HG03280 (cell line): ENCODE measurements around the gene PSTPIP2.
"Not testable (repeated sequence)": the region's sequence is repeated elsewhere in the genome, so short reads cannot be mapped to it uniquely, and the experiment has no call there.

Source experiments
- ATAC-seq: cut with Tn5 transposase; IDR thresholded peaks from one replicate; pipeline ENCODE4 v1.9.1; 2021; ENCODE audit warnings: mild to moderate bottlenecking, moderate library complexity; ENCODE audit not compliant: unreplicated experiment

The PSTPIP2 gene

DNA sequence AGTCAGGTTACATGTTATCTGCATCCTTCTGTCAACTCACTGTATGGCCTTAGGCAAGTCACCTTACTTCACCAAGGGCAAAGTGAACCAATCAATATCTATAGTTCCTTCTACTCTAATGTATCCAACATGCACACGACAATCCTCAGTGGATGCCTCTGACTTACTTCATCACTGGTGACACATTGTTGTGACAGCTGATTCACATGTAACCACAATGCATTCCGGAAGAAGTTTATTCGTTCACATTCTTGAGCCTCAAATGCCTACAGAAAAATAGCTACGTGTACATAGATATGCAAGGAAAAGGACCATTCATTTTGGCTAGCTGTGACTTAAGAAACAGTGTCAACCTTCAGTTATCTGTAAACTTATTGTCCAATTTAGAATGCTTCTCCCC is 78.6 kb downstream of the PSTPIP2 start:
- no peak for ATAC-seq

DNA sequence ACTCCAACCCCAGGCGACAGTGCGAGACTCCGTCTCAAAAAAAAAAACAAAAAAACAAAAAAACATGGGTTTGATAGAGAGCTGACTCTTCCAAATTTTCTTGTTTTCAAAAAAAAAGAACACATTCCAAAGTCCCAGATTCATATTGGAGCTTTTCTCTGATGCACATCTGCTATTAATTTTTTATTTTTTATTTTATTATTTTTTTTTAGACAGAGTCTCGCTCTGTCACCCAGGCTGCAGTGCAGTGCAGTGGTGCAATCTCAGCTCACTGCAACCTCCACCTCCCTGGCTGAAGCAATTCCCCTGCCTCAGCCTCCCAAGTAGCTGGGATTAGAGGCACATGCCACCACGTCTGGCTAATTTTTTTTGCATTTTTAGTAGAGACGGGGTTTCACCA is 79.5 kb downstream of the PSTPIP2 start:
- ATAC-seq = not testable (repeated sequence)

DNA sequence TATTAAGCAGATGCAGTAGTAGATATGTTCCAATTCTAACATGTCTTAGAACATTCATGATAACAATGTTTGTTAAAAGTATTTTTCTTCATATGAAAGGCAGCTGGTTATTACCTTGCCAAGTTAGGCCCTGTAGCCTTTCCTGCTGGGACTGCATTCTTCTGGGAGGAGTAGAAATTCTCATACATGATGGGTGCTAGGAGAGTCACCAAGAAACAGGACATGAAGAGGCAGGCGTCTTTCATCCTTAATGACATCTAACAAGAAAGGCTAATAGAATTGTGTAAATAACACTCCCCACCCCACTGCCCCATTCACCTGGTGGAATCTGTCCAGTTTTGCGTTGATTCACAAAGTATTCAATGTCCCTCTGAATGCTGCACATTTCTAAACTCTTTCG is 80.3 kb downstream of the PSTPIP2 start:
- ATAC-seq = no peak

DNA sequence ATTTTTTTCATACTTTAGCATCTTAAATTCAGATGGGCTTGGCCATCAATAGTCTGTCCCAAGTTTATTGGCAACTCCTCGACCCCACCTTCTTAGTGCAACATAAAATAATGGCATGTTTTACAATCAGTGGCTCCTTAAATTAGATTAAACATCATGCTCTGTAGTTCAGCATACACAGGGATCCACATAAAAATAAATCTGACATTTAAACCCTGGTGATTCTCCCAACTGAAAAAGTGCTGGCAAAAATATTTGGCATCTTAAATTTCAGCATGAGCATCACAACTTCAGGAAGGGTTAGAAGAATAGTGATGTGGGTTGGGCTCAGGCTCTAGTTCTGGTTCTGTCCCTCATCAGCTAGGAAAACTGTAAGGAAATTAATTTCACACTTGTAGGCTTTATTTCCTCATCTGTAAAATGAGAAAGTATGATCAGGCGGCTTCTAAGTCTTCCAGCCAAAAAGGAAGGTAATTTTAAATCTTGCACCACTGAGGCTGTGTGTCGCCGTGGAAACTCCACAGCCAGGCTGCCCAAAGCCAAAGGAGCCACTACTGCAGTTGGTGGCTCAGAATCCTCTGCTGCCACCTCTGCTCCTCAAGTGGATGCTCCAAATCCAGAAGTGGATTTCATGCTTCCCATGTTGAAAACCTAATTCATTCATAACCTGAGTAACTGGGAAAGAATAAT is 87.4 kb downstream of the PSTPIP2 start:
- ATAC-seq = no peak

DNA sequence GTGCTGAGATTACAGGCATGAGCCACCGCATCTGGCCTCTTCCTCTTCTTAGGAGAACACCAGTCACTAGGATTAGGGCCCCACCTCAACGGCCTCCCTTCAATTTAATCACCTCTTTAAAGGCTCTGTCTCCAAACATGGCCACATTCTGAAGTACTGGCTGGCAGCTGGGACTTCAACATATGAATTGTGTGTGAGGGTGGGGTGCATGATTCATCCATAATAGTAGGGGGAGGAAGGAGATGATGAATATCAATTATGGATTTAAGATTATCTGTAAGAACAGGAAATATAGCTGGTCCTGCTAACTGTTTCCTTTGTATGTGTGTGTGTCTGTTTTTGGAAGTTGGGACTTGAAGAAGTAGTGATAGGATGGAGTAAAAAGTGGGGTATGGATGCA is 90.2 kb downstream of the PSTPIP2 start:
- ATAC-seq = no peak

DNA sequence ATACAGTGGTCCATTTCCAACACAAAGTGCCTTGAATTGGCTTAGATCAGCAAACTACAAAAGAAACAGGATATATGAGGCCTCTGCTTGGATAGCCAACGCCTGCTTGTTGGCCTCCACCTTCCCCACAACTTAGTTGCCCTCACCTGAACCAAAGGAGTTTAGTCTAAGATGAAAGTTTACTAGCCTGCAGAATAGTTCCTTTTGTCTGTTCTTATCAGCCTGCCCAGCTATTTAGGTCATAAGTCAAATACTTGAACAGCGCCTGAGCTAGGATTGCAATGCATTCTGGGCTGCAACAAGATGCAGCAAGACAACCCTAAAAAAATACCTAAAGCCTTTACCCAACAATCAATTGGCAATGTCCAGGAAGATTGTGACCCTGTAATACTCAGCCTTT is 91.8 kb downstream of the PSTPIP2 start:
- ATAC-seq = no peak

DNA sequence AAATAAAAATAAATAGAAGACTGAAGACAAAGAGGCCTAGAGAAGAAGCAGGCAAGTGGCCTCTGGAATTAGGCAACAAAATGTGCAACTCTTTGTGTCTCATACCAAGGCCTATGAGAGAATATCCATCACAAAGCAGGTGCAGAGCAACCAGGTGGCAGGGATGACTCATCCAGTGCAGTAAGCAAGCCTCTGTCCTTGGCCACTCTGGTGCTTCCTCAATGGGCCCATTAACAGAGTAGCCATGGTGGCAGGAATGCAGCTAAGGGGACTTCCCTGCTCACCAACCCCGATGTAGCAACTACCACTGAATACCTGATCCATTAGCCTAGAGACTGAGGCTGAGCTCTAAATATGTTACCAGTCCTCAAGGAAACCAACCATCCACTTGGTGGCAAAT is 94.0 kb downstream of the PSTPIP2 start:
- no peak for ATAC-seq

DNA sequence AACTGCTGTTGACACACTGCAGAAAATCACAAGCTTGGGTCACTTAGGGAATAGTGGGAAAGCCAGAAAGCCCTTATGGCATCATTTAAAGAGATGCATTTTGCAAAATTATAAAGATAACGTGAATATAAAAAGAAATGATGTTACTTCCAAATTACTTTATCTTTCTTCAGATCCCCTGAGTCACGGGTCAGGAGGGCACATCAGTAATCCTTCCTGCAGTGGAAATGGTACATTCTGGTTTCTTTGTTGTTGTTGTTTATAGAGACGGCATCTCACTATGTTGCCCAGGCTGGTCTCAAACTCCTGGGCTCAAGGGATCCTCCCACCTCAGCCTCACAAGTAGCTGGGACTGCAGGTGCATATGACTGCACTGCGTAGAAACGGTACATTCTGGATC is 95.1 kb downstream of the PSTPIP2 start:
- ATAC-seq = no peak

DNA sequence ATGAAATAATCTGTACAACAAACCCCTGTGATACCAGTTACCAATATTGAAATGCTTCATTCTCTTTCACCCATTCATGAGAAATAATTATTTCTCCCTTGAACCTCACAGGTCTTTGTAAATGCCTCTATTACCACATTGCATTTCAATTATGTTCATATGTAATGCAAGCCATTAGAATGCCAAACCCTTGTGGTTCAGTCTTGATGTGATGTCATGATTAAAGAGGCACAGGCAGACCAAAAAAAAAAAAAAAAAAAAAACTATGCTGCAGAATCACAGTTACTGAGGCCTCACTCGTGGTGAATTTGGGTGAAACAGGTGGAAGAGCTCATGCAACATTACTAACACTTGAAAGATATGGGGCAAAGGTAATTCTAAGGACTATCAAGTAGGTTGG is 95.5 kb downstream of the PSTPIP2 start:
- no peak for ATAC-seq

DNA sequence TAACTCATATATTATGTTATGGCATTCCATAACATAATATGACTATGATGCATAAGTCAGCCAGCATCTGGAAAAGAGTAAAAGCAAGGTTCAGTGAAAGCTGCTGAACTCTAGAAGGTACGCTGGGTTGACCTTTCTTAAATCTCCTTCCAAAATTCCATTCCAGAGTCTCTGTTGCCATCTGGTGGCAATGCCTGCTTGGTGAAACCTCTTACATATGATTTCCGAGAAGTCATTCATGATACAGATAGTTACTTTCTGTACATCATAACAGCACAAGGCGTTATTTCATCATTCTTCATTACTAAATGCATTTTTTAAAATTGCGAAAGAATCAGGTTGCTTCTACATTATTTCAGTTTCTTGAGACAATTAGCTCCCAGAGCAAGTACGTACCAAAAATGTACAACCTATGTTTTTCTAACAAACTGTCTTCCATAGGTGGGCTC is 97.9 kb downstream of the PSTPIP2 start:
- no peak for ATAC-seq

DNA sequence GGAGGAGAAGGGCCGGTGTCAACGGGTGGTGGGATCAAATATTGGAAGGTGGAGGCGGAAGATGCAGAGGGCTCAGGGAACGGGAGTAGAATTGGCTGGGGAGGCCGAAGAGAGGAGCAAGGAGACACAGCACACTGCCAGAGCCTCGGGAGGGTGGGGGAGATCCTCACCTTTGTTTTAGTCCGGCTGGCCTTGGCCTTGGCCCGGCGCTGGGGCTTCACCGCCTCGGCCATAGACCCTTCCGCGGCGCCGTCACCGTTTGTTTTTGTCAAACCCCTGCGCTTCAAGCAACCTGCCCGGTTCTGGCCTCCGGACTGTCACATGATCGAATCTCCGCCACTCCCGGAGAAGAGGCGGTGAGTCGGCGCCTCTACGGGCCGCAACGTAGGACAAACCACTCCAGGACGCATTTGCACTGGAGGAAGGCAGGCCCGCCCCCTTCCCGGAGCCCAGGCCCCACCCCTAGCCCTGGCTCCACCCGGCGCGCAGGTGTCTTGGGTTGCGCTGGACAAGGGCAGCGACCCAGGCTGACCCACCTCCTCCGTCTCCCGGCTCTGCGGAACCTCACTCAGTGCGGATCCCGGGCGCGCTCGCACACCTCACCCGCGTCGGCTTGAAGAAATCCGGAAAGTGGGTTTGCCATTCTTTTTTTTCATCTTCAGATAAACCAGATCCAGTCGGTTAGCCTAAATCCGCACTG is 104.9 kb downstream of the PSTPIP2 start, which contains the start of gene EPG5:
Gene EPG5, minus strand, starts transcription at position 323 of the 700 bp plus-strand sequence. Its CDS starts 90 bp downstream, at position 233.
- ATAC-seq = peak; percentile 98

DNA sequence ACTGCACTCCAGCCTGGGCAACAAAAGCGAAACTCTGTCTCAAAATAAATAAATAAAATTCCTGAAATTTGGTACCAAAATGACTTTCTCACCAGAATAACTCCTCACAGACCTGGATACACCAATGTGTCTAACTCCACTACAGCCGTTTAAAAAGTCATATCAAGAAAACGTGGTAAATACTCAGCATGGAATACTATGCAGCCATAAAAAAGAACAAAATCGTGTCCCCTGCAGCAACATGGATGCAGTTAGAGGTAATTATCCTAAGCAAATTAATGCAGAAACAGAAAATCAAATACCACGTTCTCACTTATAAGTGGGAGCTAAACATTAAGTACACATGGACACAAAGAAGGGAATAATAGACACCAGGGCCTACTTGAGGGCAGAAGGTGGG is 107.1 kb downstream of the PSTPIP2 start:
- ATAC-seq = not testable (repeated sequence)

DNA sequence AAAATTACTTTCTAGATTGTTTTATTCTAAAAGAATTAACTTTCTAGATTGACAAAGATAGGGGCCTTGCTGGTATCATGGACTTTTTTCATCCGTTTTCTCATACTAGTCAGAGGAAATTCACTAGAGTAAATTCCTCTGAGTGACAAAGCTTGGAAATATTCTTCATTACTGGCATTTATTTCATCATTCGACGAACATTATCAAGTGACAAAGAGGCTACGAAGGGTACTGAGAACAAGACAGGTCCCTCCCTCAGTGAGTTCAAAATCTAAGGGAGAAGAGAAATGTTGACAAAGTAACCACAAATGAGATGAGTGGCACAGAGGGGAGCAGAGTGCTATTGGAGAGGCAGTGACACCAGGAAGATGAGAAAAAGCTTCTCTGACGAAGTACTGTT is 109.2 kb downstream of the PSTPIP2 start:
- no peak for ATAC-seq

DNA sequence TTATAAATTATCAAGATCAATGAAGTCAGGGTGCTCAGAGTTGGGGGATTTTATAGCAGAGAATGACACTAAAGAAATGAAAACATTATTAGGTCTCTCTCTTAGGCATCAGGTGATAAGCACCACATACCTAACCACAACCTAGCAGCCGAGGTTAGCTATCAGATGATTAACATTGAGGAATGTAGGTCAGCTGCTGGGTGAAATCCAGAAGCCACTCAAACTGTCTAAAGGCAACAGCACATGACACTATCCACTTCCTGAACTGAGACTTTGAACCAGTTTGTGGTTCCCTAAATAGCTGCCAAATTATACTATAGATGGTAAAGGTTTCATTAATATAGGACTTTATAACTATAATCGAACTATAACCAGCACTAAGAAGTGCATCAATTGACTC is 109.6 kb downstream of the PSTPIP2 start:
- no peak for ATAC-seq

DNA sequence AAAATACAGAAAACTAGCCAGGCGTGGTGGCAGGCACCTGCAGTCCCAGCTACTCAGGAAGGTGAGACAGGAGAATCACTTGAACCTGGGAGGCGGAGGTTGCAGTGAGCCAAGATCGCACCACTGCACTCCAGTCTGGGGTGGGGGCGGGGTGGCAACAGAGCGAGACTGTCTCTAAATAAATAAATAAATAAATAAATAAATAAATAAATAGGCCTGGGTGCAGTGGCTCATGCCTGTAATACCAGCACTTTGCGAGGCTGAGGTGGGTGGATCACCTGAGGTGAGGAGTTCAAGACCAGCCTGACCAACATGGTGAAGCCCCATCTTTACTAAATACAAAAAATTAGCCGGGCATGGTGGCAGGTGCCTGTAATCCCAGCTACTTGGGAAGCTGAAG is 112.6 kb downstream of the PSTPIP2 start:
- not testable (repeated sequence) for ATAC-seq

DNA sequence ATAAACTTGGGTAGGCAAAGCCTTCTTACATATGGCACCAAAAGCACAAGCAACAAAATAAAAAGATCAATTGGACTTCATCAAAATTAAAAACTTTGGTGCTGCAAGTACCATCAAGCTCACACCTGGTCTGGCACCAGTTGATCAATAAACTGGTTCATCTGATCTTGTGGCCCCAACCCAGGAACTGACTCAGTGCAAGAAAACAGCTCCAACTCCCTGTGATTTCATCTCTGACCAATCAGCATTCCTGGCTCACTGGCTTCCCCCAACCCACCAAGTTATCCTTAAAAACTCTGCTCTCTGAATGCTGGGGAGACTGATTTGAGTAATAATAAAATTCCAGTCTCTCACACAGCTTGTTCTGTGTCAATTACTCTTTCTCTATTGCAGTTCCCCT is 113.3 kb downstream of the PSTPIP2 start:
- no peak for ATAC-seq

DNA sequence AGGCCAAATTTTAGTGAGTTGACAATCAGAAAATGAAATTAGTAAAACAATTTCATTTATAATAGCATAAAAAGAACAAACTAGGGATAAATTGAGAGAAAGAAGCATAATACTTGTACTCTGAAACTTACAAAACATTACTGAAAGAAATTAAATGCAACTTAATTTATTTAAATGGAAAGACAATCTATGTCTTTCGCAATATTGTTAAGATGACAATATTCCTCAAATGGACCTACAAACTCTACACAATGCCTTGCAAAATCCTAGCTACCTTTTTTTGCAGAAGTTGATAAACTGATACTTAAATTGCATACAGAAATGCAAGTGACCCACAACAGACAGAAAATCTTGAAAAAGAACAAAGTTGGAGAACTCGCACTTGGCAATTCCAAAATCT is 114.0 kb downstream of the PSTPIP2 start:
- ATAC-seq = no peak

DNA sequence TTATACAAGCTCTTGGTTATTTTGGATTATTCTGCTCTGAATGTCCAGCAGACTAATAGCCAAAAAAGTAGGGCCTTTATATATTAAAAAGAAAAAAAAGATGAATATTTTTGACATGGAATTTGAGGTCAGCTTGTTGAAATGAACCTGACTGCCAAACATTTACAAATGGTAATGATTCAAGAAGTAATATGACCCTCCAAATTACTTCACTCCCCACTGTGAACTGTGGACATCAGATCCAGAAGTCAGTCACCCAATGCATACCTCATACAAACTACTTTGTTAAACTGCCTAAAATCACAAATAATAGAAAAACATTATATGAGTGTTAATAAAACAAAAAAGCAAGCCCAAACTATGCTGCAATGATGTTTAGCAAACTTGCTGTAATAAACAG is 115.0 kb downstream of the PSTPIP2 start:
- ATAC-seq = no peak

DNA sequence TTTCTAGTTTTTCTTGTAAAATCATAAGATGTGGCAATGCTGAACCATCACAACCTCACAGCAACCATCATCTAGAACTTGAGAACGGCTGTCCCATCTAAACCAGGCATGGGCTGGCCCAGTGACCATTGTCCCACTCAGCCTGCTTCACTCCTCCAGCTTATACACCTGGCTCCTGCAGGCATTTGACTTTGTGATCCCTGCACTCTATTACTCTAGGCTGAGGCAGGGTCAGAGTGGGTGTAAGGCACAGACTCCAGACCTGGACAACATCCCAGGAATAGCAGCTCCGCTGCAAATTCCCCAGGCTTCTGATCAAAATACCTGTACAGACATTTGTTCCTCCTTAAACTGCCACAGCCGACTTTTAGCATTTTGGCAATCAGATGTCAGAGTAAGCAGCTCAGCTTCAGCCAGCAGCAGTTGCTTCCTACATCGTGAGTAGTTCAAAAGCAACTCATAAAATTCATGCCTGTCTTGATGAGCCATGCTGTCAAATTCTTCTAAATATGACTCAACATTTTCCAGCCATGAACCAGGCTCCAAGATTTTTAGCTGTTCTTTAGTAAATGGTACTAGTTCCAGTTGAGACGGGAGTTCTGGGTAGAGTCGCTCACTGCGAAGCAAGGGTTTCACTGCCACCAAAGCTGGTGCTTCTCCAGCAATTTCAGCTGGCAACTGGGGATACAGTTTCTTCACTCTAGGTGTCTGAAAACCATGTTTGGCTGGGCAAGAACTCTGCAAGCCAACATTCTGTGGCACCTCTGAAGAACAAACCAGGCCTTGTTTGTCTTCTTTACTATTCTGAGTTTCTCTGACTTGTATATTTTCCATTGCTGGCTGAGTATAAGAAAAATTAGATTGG is 117.8 kb downstream of the PSTPIP2 start:
- ATAC-seq = no peak

DNA sequence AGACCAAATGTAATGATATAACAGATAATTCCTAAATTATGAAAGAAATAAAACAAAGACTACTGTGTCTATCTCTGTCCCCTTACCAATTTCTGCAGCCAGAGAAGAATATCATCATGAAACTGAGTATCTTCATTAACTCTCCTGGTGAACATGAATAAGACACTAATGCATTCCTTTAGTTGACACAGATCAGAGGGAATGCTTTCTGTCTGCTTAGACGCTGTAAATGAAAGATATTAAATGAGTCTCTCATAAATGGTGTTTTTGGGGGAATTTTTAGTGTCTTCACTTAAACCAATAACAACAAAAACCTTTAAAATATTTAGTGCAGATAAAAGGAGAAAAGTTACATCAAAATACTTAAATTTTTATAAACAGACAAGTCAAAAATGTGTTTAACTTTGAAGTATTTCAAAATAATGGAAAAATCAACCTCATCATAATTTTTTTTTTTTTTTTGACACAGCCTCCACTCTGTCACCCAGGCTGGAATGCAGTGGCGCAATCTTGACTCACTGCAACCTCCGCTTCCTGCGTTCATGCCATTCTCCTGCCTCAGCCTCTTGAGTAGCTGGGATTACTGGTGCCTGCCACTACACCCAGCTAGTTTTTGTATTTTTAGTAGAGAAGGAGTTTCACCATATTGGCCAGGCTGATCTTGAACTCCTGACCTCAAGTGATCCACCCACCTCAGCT is 120.9 kb downstream of the PSTPIP2 start:
- ATAC-seq = no peak

DNA sequence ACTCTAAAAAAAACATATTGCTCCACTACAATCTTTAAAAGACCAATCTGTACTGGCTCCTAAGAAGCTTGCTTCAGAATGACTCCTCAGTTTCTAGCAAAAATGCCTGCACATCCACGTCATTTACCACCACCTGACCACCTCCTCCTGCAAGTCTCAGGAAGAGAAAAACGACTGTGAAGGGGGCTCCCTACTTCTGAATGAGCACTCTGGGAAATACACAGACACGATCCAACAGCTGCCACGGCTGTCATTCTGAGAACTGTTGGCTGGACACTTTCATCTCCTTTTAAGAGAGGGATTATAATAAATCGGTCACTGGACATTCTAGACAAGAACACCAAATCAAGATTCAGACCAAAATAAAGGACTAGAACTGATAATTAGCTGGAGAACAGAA is 126.4 kb downstream of the PSTPIP2 start:
- ATAC-seq = no peak
